Activated CD4-positive, alpha-beta T cell treated with anti-CD3 and anti-CD28 coated beads, Interleukin-2, Interleukin-4, amounts not matched to agents 100 ng/mL and 50 ng/mL, durations not matched to agents 16 hours and 8 hours (primary cell): ENCODE data around the gene NUDC.
"Not testable (repeated sequence)": the region's sequence is repeated elsewhere in the genome, so short reads cannot be mapped to it uniquely, and the experiment has no call there.

Experiments used
- DNase-seq: peaks from one replicate; pipeline ENCODE4 v3.0.0-alpha.2; 2020; ENCODE audit warnings: low spot score

NUDC gene

DNA sequence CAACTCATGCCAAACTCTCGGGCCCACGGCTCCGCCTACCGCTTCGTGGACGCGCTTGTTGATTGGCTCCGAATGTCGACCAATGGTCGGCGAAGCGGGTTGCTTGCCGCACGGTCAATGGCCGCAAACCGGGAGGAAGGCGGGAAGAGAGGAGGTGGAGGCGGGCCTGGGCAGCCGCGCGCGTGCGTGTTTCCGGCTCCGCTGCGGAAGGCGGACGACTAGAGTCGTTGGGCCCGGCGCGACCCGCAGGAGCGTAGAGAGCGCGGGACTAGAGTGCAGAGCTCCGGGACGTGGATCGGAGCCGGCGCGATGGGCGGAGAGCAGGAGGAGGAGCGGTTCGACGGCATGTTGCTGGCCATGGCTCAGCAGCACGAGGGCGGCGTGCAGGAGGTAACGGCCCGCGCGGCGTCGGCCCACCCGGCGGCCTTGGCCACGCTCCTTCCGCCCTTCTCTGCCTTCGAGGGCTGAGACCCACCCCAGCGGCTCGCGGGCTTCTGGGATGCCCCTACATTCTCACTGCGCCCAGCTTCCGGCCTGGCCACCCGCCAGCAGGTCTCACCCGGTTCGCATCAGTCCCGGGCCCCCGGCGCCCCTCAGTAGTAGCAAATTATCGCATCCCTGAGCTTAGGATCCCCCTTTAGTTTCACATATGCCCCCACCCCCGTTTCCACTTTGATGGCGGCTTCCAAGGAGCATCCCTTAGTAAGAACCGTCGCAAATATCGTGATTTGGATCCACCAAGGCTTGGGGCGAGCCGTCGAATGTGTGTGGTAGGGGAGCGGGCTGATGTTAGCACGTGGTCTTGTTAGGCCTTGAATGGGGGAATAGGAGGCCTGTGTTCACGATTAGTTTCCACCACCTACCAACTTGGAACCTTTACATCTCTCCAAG is at the start of gene NUDC:
TSS of gene NUDC (plus strand) at position 204 of the 891 bp plus-strand sequence. CDS start at position 310, 106 bp downstream.
- DNase-seq: peak; percentile 99

DNA sequence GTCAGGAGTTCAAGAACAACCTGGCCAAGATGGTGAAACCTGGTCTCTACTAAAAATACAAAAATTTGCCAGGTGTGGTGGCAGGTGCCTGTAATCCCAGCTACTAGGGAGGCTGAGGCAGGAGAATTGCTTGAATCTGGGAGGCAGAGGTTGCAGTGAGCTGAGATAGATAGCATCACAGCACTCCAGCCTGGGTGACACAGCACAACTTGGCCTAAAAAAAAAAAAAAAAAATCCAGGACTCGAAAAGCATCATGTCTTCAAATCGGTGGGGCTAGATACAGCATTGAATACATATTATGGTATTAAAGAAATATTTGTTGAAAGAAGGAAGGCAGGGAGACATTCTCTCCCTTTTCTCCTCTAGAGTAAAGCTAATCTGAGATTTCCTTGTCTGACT is 48.4 kb upstream of the NUDC start:
- DNase-seq: not testable (repeated sequence)

DNA sequence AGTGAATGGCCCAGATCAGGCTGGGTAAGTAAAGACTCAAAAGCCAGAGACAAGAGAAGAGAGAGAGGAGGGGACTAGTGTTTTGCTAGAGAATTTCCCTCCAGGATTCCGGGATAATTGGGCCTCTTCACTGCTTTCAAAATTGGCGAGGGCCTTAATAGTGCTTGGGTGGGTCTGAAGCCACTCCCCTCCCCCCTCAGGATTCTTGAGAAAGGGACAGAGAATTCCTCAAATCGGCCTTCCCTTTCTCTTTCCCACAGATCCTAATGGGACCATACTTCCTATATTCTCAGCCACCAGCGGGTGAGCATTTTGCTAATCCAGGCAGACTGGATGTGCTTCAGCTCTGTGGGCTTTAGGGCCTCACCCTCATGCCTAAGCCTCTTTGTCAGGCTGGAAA is 46.6 kb upstream of the NUDC start:
- no peak for DNase-seq

DNA sequence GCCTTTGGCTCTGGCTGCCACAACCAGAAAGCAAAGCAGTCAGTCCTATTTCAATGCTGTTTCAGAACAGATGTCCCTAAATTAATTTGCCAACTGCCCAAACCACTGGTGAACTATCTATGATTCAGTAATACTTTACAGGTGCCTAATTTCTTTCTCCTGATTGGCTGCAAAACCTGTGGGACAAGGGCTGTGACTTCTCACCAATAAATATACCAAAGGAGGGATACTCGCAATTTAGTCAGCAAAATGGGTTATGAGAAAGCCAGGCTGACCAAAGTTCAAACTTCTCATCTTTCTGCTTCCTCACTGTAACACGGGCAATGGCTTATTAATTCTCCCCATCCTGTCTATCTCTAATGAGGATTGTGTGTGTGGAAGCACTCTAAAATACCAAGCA is 44.2 kb upstream of the NUDC start:
- no peak for DNase-seq

DNA sequence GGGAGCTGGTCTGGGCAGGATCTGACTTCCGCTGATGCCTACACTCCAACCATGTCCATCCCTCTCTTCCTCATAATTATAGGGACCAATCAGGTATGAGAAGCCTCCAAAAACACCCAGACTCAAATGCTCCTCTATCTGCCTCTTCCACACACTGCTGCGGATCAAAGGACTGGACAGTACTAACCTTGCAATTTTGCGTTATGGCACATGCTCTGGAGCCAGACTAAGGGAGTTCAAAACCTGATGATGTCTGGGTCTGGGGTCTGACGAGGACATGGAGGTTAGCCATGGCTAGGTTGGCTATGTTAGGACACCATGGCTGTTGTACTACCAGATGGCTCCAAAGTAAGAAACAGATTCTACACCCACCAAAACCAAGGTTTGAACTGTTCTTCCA is 41.8 kb upstream of the NUDC start:
- no peak for DNase-seq

DNA sequence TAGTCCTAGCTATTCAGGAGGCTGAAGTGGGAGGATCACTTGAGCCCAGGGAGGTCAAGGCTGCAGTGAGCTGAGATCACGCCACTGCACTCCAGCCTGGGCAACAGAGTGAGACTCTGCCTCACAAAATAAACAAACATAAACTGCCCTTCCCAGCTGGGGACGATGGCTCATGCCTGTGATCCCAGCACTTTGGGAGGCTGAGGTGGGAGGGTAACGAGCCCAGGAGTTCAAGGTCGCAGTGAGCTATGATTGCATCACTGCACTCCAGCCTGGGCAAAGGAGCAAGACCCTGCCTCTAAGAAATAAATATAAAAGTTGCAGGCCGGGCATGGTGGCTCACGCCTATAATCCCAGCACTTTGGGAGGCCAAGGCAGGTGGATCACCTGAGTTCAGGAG is 39.9 kb upstream of the NUDC start:
- not testable (repeated sequence) for DNase-seq

DNA sequence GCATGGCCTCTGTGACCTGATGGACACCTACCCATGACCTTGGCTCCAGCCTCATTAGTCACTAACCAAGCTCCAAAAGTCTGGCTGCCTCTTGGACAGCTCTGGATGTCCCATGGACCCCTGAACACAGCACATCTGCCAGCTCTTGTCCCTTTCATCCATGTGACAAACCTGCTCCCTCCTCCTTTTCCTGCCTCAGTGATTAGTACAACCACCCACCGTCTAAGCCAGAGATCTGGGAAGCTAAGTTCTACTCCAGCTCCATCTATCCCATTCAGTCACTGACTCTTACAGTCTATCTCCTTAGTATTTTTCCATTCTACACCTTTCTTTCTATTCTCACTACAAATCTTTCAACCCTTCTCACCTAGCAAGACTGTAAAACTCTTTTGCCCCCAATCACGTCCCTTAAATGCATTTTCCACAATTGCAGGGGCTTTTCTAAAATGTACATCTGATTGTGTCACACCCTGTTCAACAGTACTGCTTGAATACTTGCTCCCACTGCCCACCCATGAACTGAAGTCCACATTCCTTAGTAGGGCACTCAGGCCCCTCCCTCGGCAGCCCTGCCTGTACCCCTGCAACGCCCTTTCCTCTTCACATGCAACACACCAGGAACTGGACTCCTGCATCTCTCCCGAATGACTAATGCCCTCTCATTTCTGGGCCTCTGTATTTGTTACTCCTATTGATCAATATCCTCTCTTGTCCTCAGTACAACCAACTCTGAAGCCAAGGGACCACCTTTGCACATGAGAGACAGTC is 38.7 kb upstream of the NUDC start:
- DNase-seq: no peak

DNA sequence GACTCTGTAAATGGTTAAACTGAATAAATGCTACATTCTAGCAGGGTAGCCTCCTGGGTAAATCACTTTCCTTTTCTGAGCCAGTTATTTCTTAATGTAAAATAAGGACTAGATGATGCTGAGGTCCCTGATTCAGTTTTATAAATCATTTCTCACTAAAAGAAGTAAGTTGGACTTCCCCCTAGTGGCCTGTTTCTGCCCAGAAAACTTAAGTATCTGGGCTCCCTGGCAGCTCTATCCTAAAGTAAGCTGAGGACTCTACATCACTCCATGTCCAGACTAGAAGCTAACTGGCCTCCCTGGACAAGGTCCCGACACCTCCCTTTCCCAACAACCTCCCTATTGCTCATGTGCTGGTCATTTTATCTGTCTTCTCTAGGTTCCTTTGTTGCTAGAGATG is 34.4 kb upstream of the NUDC start:
- peak; percentile 19 for DNase-seq

DNA sequence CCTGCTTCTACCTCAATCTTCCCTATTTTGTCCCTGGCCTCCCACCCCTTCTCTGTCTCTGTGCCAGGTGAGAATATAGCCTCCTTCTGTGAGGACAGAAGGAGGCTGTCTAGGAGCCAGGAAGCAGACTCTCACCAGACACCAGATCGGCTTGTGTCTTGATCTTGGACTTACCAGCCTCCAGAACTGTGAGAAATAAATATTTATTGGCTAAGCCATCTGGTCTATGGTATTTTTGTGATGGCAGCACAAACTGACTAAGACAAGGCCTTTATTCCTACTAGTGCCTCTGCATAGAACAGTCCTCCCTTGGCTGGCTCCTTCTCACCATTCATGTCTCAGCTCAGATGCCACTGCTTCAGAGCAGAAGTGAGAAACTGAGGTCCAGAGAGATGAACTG is 33.3 kb upstream of the NUDC start:
- no peak for DNase-seq

DNA sequence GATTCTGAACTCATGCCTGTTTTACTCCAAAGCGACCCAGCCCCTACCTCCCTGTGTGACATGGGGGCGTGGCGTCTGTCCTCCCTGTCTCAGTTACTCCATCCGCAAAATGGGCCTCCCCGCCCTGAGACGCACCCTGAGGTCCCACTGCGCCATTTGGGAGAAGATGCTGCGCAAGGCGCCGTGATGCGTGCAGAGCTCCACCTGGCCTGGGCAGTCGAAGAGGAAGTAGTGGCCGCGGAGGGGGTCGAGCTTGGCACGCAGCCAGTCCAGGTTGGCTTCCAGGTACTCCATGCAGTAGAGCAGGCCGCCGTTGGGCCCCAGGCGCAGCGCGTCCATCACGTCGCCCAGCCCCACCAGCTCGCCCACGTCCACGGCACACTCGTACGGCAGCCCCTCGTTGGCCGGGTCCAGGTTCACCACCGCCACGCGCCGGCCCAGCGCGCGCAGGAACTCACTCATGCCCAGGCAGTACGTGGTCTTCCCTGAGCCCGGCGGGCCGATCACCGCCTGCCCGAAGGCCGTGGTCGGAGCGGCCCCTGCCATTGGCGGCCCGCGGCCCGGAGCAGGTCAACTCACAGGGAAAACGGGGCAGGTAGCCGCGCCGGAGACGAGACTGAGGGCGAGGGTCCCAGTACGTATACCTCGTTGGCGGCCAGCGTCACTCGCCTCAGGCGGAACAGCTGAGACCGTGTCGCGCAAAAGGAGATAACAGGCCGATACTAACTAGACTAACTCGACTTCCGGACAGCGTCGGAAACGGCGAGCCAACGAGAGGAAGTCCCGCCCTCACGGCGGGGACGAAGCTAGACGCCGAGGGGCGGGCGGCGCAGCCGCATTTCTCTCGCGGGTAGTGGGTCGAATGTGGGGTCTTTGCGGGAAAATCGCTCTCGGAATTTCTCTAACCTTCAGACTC is 31.7 kb upstream of the NUDC start, which contains the start of gene GPN2:
TSS of gene GPN2 (minus strand) at position 733 of the 916 bp plus-strand sequence. CDS start at position 546, 187 bp downstream.
- peak; percentile 87 for DNase-seq

DNA sequence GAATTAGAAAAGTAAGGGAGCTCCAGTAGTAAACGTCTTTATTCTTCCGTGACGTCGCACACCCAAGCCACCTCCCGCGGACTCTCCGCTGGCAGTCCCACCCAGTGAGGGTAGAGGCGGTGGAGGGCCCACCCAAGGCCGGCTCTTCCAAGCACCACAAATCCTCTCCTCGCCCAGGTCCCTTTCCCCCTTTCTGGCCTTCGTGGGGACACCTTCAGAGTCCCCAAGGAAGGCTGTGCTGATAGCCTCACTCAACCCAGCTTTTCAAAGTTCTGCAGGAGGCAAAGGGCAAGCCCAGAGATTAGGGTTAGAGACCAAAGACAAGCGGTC is 31.1 kb upstream of the NUDC start:
- no peak for DNase-seq

DNA sequence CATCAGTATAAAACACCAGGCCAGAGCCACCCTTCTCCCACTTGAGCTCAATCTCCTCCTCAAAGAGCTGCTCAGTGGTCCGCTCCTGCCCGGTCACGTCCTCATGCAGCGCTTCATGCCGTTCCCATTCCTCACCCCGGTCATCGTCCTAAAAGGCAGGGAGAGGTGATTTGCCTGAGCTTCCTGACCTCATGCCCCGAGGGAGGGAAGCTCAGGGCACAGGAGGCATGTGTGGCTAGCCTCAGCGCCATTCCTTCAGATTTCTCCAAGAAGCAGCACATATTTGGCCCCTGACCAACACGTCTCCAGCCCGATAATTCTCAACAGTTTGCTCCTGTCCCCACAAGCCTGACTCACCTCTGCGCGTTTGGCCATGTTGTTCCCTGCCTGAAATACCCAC is 27.3 kb upstream of the NUDC start:
- no peak for DNase-seq

DNA sequence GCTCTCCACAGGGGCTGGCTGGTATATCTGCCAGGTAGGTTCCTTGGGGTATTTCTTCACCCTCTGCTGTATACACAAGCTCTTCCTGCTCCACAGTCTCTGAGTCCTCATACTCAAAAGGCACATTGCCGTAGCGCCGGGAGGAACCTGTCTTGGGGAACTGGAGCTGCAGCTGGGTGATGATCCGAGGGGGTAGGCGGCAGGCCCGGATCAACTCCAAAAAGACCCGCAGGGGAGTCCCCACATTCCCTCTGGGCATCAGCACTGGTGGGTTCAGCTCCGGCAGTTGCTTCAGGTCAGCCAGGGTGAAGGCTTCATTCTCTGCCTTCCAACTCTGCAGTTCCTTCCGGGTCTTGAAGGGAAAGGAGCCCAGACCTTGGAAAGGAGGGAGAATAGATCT is 24.2 kb upstream of the NUDC start:
- no peak for DNase-seq

DNA sequence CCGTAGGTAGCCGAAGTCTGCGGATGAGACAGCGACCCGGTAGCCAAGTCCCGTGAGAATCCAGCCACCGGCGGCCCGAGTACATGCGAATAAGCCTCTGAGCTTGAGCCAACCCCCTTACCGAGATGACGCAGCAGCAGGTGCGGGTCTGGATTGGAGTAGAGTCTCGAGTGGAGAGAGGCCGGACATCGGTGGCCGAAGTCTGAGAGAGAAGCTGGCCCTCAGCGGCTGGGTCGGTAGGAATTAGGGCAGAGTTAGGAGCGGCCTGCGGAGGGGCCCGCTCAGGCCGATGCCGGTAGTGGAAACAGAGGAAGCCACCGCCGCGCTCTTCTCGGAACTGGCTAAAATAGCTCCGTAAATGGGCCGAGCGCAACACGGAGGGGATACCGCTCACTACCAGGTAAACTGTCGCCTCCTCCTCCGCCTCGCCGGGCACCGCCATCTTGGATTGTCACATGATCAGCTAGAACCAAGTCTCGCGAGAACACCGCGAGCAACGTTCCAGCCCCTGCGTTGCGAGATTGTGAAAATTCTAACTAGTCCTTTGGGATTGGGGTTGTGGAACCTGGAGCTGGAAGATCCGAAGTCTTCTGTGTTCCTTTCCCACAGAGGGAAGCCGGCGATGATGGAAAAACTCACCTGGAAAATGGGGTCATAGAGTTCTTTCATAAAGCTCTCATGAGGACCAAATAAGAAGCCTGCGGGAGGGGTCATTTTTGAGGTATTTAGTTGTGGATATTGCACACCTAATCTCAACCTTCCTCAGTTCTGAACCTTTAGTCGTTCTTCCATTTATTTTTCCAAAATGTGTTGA is 21.3 kb upstream of the NUDC start, which contains the start of gene GPATCH3:
TSS of gene GPATCH3 (minus strand) at position 467 of the 814 bp plus-strand sequence. CDS start at position 442, 25 bp downstream.
- peak; percentile 94 for DNase-seq

DNA sequence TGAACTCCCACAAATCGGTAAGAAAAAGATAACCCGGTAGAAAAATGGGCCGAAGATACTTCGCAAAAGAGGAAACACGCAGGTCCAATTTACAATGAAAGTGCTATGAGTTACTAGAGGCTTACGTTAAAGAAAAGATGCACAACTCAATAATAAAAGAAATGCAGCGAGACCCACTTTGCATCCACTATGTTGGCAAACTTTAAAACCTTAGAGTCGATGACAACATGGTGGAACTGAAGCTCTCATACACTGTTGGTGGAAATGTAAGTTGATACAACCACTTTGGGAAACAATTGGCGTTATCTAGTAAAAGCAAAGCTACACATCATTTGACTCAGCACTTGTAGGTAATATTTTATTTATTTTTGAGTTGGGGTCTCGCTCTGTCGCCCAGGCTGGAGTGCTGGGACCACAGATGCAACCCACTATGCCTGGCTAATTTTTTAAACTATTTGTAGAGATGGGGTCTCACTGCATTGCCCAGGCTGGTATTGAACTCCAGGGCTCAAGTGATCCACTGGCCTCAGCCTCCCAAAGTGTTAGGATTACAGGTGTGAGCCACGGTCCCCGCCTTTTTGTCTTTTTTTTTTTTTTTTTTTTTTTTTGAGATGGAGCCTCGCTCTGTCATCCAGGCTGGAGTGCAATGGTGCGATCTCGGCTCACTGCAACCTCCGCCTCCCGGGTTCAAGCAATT is 20.6 kb upstream of the NUDC start:
- no peak for DNase-seq

DNA sequence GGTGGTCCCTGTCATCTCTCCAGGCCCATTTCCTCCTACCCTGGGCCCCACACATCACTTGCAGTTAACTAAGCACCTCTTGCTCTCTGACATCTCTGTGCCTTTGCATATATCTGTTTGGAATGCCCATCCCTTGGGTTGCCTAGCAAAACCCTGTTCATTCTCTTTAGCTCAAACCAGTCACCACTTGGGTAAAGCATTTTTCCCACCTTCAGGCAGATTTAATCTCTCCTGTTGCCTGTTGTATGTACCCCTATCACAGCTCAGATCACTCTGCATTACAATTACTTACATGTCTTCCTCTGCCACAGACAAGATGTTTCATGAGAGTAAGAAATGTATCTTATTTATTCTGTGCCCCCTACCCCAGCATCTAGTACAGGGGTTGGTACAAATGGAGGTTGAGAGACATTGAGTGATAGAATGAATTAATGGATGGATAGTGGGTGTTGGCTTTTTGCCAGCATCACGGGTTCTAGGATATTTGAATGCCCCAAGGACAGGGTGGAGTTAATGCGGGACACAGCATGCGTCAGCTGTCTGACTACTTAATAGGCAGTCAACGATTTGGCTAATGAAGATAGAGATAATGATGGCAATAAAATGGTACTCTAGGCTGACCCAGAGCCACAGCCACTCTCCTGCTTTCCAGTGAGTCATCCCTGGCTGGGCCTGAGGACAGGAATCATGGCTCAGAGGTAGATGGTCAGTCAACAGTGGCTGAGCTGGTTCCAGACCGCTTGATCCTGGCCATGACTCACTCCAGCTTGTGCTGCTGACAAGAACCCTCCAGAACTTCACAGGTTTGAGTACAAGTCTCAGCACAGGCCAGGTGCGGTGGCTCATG is 14.2 kb upstream of the NUDC start:
- no peak for DNase-seq

DNA sequence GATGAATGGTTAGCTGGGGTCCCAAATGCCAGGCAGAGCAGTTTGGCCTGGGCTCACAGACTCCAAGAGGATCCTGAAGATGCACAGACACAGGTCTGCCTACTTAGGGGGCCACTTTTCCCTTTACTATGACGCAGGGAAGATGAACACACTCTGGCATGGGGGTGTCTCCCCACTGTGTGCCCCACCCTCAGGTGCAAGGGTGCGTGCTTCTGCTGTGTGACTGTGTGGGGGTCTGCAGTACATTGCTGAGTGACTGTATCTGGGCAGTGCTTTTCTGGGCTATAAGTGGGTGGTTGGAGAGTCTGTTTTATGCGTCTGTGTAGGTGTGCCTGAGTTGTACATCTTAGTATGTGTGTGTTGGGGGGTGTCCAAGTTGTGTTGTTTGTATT is 11.6 kb upstream of the NUDC start:
- DNase-seq: no peak

DNA sequence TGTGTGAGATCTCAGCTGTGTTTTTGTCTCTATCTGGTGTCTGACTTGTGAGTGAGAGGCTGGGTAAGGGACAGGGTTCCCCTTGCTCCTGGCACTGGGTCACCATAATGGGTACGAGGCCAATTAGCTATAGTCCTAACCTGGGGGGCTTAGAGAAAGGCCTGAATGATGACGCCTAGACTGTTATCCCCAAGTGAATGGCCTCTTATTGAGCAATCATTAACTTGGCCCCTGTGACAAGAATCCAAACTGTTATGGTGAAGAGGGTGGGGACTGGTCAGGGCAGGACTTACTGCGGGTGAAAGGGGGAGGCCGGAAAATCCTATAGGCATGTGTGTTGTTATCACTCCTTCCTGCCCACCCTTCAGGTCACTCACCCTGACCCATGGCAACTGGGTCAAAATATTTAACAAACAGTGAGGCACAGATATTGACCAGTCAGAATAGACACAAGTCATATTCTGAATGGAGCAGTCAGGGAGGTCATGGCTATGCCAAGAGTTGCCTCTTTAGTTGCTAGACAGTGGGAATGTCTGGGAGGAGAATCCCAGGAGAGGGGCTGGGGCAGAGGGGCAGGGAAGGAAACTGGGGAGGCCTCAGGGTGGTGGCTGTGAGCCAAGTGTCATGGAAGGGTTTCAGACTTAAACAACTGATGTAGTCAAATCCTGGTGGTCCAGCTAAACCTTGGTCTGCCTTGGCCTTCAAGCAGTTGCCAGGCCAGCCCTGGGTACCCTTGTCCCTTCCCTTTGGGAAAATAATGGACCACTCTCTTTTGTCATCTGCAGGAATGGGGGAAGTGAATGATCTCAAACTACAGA is 11.0 kb upstream of the NUDC start:
- no peak for DNase-seq
